Neural cell (in vitro differentiated cells): Measurements from ENCODE around the gene PEAK3. TPM values are rescaled to one million over a fixed set of nuclear protein-coding genes. Genes with fewer than 3 reads are reported as not detected.

Experiments
- H2AFZ ChIP-seq: fragments of 200-600, 300-800 bp; sonication (generic), shearing (Covaris generic); 2 replicates; pipeline ENCODE4 v1.6.0; 2014; ENCODE audit warnings: low read depth, mild to moderate bottlenecking, antibody characterized with exemption, low read length, moderate library complexity
- H3F3A ChIP-seq: fragments of 200-600 bp; shearing (Covaris generic); 2 replicates; pipeline ENCODE4 v1.6.1; 2016; ENCODE audit warnings: mild to moderate bottlenecking, moderate library complexity, mixed read lengths, antibody characterized with exemption, low read length; ENCODE audit not compliant: insufficient read depth, poor library complexity, severe bottlenecking
- H3K27ac ChIP-seq: fragments of 200-600, 300-800 bp; sonication (generic), shearing (Covaris generic); 2 replicates; pipeline ENCODE4 v1.5.1; 2014; ENCODE audit warnings: mild to moderate bottlenecking, low read length, moderate library complexity
- H3K27me3 ChIP-seq: fragments of 300-800, 200-600 bp; sonication (generic), shearing (Covaris generic); 2 replicates; pipeline ENCODE4 v1.6.0; 2014; ENCODE audit warnings: mild to moderate bottlenecking, low read depth, low read length, moderate library complexity; ENCODE audit not compliant: insufficient read depth
- H3K36me3 ChIP-seq: fragments of 300-800, 200-600 bp; sonication (generic), shearing (Covaris generic); 2 replicates; pipeline ENCODE4 v1.5.1; 2014; ENCODE audit warnings: mild to moderate bottlenecking, antibody characterized with exemption, low read length, moderate library complexity; ENCODE audit not compliant: insufficient read depth
- H3K4me2 ChIP-seq: fragments of 300-800, 200-600 bp; sonication (generic), shearing (Covaris generic); 2 replicates; pipeline ENCODE4 v1.6.0; 2014; ENCODE audit warnings: mild to moderate bottlenecking, low read length
- H3K4me3 ChIP-seq: fragments of 300-800, 200-600 bp; sonication (generic), shearing (Covaris generic); 2 replicates; pipeline ENCODE4 v1.5.1; 2014; ENCODE audit warnings: mild to moderate bottlenecking, low read length, moderate library complexity
- H3K79me2 ChIP-seq: fragments of 200-600 bp; shearing (Covaris generic); replicated peaks from 2 replicates; pipeline ENCODE4 v1.6.0; 2014; ENCODE audit warnings: mild to moderate bottlenecking, low read length, moderate library complexity; ENCODE audit not compliant: insufficient read depth
- H3K9ac ChIP-seq: fragments of 300-800, 200-600 bp; sonication (generic), shearing (Covaris generic); 2 replicates; pipeline ENCODE4 v1.6.1; 2016; ENCODE audit warnings: mild to moderate bottlenecking, low read length, mixed read lengths
- H3K9me2 ChIP-seq: fragments of 200-600 bp; shearing (Covaris generic); 2 replicates; pipeline ENCODE4 v1.6.1; 2016; ENCODE audit warnings: mild to moderate bottlenecking, low read length, mixed read lengths; ENCODE audit not compliant: insufficient read depth
- H3K9me3 ChIP-seq: fragments of 200-600, 300-800 bp; sonication (generic), shearing (Covaris generic); 2 replicates; pipeline ENCODE4 v1.6.1; 2016; ENCODE audit warnings: mild to moderate bottlenecking, mixed run types, low read length, moderate library complexity, mixed read lengths
- H4K20me1 ChIP-seq: fragments of 200-600 bp; shearing (Covaris generic); 2 replicates; pipeline ENCODE4 v1.6.1; 2016; ENCODE audit warnings: mild to moderate bottlenecking, mixed run types; ENCODE audit not compliant: insufficient read depth
- EP300 ChIP-seq: fragments of 450-650 bp; conservative IDR thresholded peaks from 2 replicates; pipeline ENCODE4 v1.6.1; 2014; ENCODE audit warnings: antibody characterized with exemption, mild to moderate bottlenecking, moderate library complexity; ENCODE audit not compliant: poor library complexity, severe bottlenecking
- EZH2 ChIP-seq: fragments of 200-600, 300-800 bp; shearing (Covaris generic), sonication (generic); IDR thresholded peaks from 2 replicates; pipeline ENCODE4 v1.6.1; 2014; ENCODE audit warnings: antibody characterized with exemption, low read length, borderline replicate concordance, mild to moderate bottlenecking; ENCODE audit not compliant: insufficient read depth, poor library complexity, severe bottlenecking
- MXI1 ChIP-seq: fragments of 450-650 bp; conservative IDR thresholded peaks from 2 replicates; pipeline ENCODE4 v1.6.1; 2014; ENCODE audit warnings: antibody characterized with exemption, mild to moderate bottlenecking; ENCODE audit not compliant: poor library complexity, severe bottlenecking
- POLR2AphosphoS5 ChIP-seq: IDR thresholded peaks from 2 replicates; pipeline ENCODE4 v1.6.1; 2012
- RAD21 ChIP-seq: fragments of 450-650 bp; conservative IDR thresholded peaks from 2 replicates; pipeline ENCODE4 v1.6.1; 2014; ENCODE audit warnings: antibody characterized with exemption, mild to moderate bottlenecking, moderate library complexity
- REST ChIP-seq: IDR thresholded peaks from 2 replicates; pipeline ENCODE4 v1.6.1; 2012; ENCODE audit warnings: borderline replicate concordance
- SMC3 ChIP-seq: fragments of 450-650 bp; conservative IDR thresholded peaks from 2 replicates; pipeline ENCODE4 v1.6.1; 2014; ENCODE audit warnings: antibody characterized with exemption, mild to moderate bottlenecking, moderate library complexity; ENCODE audit not compliant: poor library complexity
- TAF1 ChIP-seq: IDR thresholded peaks from 2 replicates; pipeline ENCODE4 v1.6.1; 2012; ENCODE audit warnings: low read depth
- polyA plus RNA-seq: library from polyadenylated mRNA; depleted of rRNA; stranded (reverse); fragments of >200 nt; gene quantifications from 2 replicates; pipeline ENCODE4 v1.2.3, GENCODE V29; 2014
- TF ChIP-seq, protein P1 (sequence below): fragments of 450-650 bp; IDR thresholded peaks from 2 replicates; pipeline ENCODE4 v1.5.1; 2014; ENCODE audit warnings: antibody characterized with exemption, mild to moderate bottlenecking, moderate library complexity; ENCODE audit not compliant: poor library complexity, severe bottlenecking

The PEAK3 gene
- polyA plus RNA-seq, 1 donor from 2014 or later, result not detected

DNA sequence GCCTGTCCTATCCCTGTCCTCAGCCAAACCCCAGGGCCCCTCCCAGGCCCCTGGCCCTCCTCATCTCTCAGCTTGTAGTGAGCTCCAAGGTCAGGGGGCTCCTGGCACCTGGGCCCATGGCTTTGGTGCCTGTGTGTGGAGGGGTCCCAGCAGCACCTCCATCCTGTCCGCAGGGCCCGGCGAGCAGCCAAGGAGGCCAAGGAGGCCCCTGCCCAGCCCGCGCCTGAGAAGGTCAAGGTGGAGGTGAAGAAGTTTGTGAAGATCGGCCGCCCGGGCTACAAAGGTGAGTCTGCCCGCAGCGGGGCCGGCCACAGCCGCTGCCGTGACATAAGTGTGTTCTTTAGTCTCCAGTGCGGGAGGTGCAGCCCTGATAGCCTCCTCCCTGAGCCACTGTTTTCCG is 36.7 kb downstream of the PEAK3 start:
- TF ChIP-seq RAD21 (no peak), SMC3 (no peak), EP300 (no peak), EZH2 (no peak), MXI1 (no peak), POLR2AphosphoS5 (no peak), REST (no peak), TAF1 (no peak)
- TF ChIP-seq, protein P1, sequence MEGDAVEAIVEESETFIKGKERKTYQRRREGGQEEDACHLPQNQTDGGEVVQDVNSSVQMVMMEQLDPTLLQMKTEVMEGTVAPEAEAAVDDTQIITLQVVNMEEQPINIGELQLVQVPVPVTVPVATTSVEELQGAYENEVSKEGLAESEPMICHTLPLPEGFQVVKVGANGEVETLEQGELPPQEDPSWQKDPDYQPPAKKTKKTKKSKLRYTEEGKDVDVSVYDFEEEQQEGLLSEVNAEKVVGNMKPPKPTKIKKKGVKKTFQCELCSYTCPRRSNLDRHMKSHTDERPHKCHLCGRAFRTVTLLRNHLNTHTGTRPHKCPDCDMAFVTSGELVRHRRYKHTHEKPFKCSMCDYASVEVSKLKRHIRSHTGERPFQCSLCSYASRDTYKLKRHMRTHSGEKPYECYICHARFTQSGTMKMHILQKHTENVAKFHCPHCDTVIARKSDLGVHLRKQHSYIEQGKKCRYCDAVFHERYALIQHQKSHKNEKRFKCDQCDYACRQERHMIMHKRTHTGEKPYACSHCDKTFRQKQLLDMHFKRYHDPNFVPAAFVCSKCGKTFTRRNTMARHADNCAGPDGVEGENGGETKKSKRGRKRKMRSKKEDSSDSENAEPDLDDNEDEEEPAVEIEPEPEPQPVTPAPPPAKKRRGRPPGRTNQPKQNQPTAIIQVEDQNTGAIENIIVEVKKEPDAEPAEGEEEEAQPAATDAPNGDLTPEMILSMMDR, result no peak
- no peak overlapping the region for H3K4me3 ChIP-seq
- H3F3A ChIP-seq, result no peaks in the 10 kb centered on the region
- H2AFZ ChIP-seq, result no peak overlapping the region
- H4K20me1 ChIP-seq, result no peaks in the 10 kb centered on the region
- H3K9me3 ChIP-seq, result no peaks in the 10 kb centered on the region
- no peak overlapping the region for H3K27ac ChIP-seq
- no peak overlapping the region for H3K4me2 ChIP-seq
- no peaks in the 10 kb centered on the region for H3K27me3 ChIP-seq
- H3K36me3 ChIP-seq, result no peaks in the 10 kb centered on the region
- H3K9ac ChIP-seq, result no peak overlapping the region
- peaks cover 27% of the 10 kb centered on the region for H3K79me2 ChIP-seq
- H3K9me2 ChIP-seq, result no peaks in the 10 kb centered on the region

DNA sequence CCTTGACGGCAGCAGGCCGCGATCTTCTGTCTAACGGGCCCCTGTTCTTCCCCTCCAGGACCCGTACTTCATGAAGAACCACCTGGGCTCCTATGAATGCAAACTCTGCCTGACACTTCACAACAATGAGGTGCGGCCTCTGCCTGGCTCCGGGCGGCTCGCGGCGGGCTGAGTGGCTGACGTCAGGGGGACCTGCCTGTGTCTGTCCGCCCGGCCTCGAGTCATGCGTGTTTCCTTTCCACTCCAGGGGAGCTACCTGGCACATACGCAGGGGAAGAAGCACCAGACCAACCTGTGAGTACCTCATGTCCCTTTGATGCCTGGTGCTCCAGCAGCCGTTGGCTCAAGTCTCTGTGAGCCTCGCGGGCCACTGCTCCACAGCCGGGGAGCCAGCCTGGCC is 37.5 kb downstream of the PEAK3 start:
- H3K79me2 ChIP-seq, result peaks cover 35% of the 10 kb centered on the region
- H3K4me2 ChIP-seq, result no peak overlapping the region
- H3K36me3 ChIP-seq, result no peaks in the 10 kb centered on the region
- H3K27ac ChIP-seq, result no peak overlapping the region
- H3K4me3 ChIP-seq, result no peak overlapping the region
- no peaks in the 10 kb centered on the region for H4K20me1 ChIP-seq
- no peaks in the 10 kb centered on the region for H3F3A ChIP-seq
- TF ChIP-seq RAD21, result no peak
- TF ChIP-seq TAF1, result no peak
- no peak for TF ChIP-seq EP300
- TF ChIP-seq MXI1, result no peak
- TF ChIP-seq, protein P1, result no peak
- TF ChIP-seq EZH2, result no peak
- H3K9ac ChIP-seq, result no peak overlapping the region
- no peaks in the 10 kb centered on the region for H3K9me3 ChIP-seq
- no peaks in the 10 kb centered on the region for H3K9me2 ChIP-seq
- H3K27me3 ChIP-seq, result no peaks in the 10 kb centered on the region
- H2AFZ ChIP-seq, result no peak overlapping the region
